ENCODE results near the gene SLC38A7.

SLC38A7 gene

GRCh38 chr16:58656899-58657298, 27.7 kb downstream of the SLC38A7 start:
- H3K4me2 ChIP-seq (ENCODE audit: low read length), result no peak overlapping the region
- H3K4me1 ChIP-seq (ENCODE audit: control insufficient read depth, low read depth, low read length), result no peaks in the 10 kb centered on the region
- H3K27me3 ChIP-seq (ENCODE audit: insufficient read depth, low read length, poor library complexity), result no peaks in the 10 kb centered on the region
- no peak overlapping the region for H3K27ac ChIP-seq (ENCODE audit: low read depth, low read length)
- no peak overlapping the region for H3K56ac ChIP-seq (ENCODE audit: low read length)
- no peak overlapping the region for H3K9ac ChIP-seq (ENCODE audit: low read length)
- no peak overlapping the region for H2BK120ac ChIP-seq (ENCODE audit: low read depth, low read length)
- H3K79me1 ChIP-seq (ENCODE audit: low read length), result no peaks in the 10 kb centered on the region
- no peak overlapping the region for H2AK5ac ChIP-seq (ENCODE audit: low read length)
- no CpG with 5 or more reads among the region's 4 CpGs for WGBS (ENCODE audit: extremely low coverage, insufficient coverage, low lambda C conversion rate)
- no peak overlapping the region for H3K4me3 ChIP-seq (ENCODE audit: low read length)
- no peak overlapping the region for H3K4ac ChIP-seq (ENCODE audit: low read depth, low read length)
- no peak overlapping the region for H4K8ac ChIP-seq (ENCODE audit: low read depth, low read length)
- H3K23ac ChIP-seq (ENCODE audit: low read length), result no peak overlapping the region
- DNase-seq, result no peak
- no peak overlapping the region for H4K5ac ChIP-seq (ENCODE audit: low read length)
- no peaks in the 10 kb centered on the region for H3K36me3 ChIP-seq (ENCODE audit: control insufficient read depth, insufficient read depth, low read length)
- H2BK15ac ChIP-seq (replicated peaks; ENCODE audit: low read depth), result no peak overlapping the region
- no peaks in the 10 kb centered on the region for H3K79me2 ChIP-seq (ENCODE audit: control insufficient read depth, insufficient read depth, low read length)
- no peak overlapping the region for H2BK5ac ChIP-seq (ENCODE audit: low read length)
- H3K18ac ChIP-seq (ENCODE audit: low read length), result no peak overlapping the region

- Histone ChIP-seq H3K79me2 (ENCODE audit: control insufficient read depth, insufficient read depth, low read length) (no peaks in the 10 kb centered on the region), H3K4me3 (ENCODE audit: low read length) (no peak overlapping the region), H3K18ac (ENCODE audit: low read length) (no peak overlapping the region), H3K79me1 (ENCODE audit: low read length) (no peaks in the 10 kb centered on the region), H2BK15ac (replicated peaks; ENCODE audit: low read depth) (no peak overlapping the region), H3K4me2 (ENCODE audit: low read length) (no peak overlapping the region), H3K9ac (ENCODE audit: low read length) (no peak overlapping the region), H4K8ac (ENCODE audit: low read depth, low read length) (no peak overlapping the region), H2AK5ac (ENCODE audit: low read length) (no peak overlapping the region), H3K27me3 (ENCODE audit: insufficient read depth, low read length, poor library complexity) (no peaks in the 10 kb centered on the region), H2BK5ac (ENCODE audit: low read length) (no peak overlapping the region), H3K23ac (ENCODE audit: low read length) (no peak overlapping the region), H3K4ac (ENCODE audit: low read depth, low read length) (no peak overlapping the region), H3K4me1 (ENCODE audit: control insufficient read depth, low read depth, low read length) (no peaks in the 10 kb centered on the region), H3K36me3 (ENCODE audit: control insufficient read depth, insufficient read depth, low read length) (no peaks in the 10 kb centered on the region), H3K27ac (ENCODE audit: low read depth, low read length) (no peak overlapping the region), H3K56ac (ENCODE audit: low read length) (no peak overlapping the region), H4K5ac (ENCODE audit: low read length) (no peak overlapping the region), H2BK120ac (ENCODE audit: low read depth, low read length) (no peak overlapping the region)
- WGBS (ENCODE audit: extremely low coverage, insufficient coverage, low lambda C conversion rate), result no CpG with 5 or more reads among the region's 8 CpGs
- no peak for DNase-seq
These were observed 29.4 kb downstream of the SLC38A7 start for GRCh38 chr16:58655215-58655596.

GRCh38 chr16:58654560-58655214, 29.9 kb downstream of the SLC38A7 start:
- no CpG with 5 or more reads among the region's 7 CpGs for WGBS (ENCODE audit: extremely low coverage, insufficient coverage, low lambda C conversion rate)
- no peak for DNase-seq
- no peak overlapping the region for H3K27ac ChIP-seq (ENCODE audit: low read depth, low read length)

GRCh38 chr16:58652741-58653140, 31.8 kb downstream of the SLC38A7 start:
- no peak overlapping the region for H3K27ac ChIP-seq (ENCODE audit: low read depth, low read length)
- H3K27me3 ChIP-seq (ENCODE audit: insufficient read depth, low read length, poor library complexity), result no peaks in the 10 kb centered on the region
- H3K23ac ChIP-seq (ENCODE audit: low read length), result no peak overlapping the region
- no peak overlapping the region for H2AK5ac ChIP-seq (ENCODE audit: low read length)
- no peaks in the 10 kb centered on the region for H3K4me1 ChIP-seq (ENCODE audit: control insufficient read depth, low read depth, low read length)
- no peak overlapping the region for H2BK15ac ChIP-seq (replicated peaks; ENCODE audit: low read depth)
- no peak overlapping the region for H3K9ac ChIP-seq (ENCODE audit: low read length)
- DNase-seq, result peak; percentile 92
- H3K18ac ChIP-seq (ENCODE audit: low read length), result no peak overlapping the region
- no peak overlapping the region for H3K56ac ChIP-seq (ENCODE audit: low read length)
- no peak overlapping the region for H3K4ac ChIP-seq (ENCODE audit: low read depth, low read length)
- no peak overlapping the region for H3K4me3 ChIP-seq (ENCODE audit: low read length)
- WGBS (ENCODE audit: extremely low coverage, insufficient coverage, low lambda C conversion rate), result no CpG with 5 or more reads among the region's 3 CpGs
- H3K4me2 ChIP-seq (ENCODE audit: low read length), result no peak overlapping the region
- no peaks in the 10 kb centered on the region for H3K36me3 ChIP-seq (ENCODE audit: control insufficient read depth, insufficient read depth, low read length)
- no peak overlapping the region for H2BK120ac ChIP-seq (ENCODE audit: low read depth, low read length)
- H3K79me2 ChIP-seq (ENCODE audit: control insufficient read depth, insufficient read depth, low read length), result no peaks in the 10 kb centered on the region
- no peak overlapping the region for H2BK5ac ChIP-seq (ENCODE audit: low read length)
- H4K8ac ChIP-seq (ENCODE audit: low read depth, low read length), result no peak overlapping the region
- no peaks in the 10 kb centered on the region for H3K79me1 ChIP-seq (ENCODE audit: low read length)
- no peak overlapping the region for H4K5ac ChIP-seq (ENCODE audit: low read length)

More at GRCh38 chr16:58654560-58655214, 29.9 kb downstream of the SLC38A7 start:
- Histone ChIP-seq H3K27me3 (ENCODE audit: insufficient read depth, low read length, poor library complexity) (no peaks in the 10 kb centered on the region), H3K4me3 (ENCODE audit: low read length) (no peak overlapping the region), H2BK5ac (ENCODE audit: low read length) (no peak overlapping the region), H3K4me1 (ENCODE audit: control insufficient read depth, low read depth, low read length) (no peaks in the 10 kb centered on the region), H2AK5ac (ENCODE audit: low read length) (no peak overlapping the region), H3K4me2 (ENCODE audit: low read length) (no peak overlapping the region), H3K79me2 (ENCODE audit: control insufficient read depth, insufficient read depth, low read length) (no peaks in the 10 kb centered on the region), H3K23ac (ENCODE audit: low read length) (no peak overlapping the region), H3K79me1 (ENCODE audit: low read length) (no peaks in the 10 kb centered on the region), H4K5ac (ENCODE audit: low read length) (no peak overlapping the region), H2BK15ac (replicated peaks; ENCODE audit: low read depth) (no peak overlapping the region), H3K18ac (ENCODE audit: low read length) (no peak overlapping the region), H3K4ac (ENCODE audit: low read depth, low read length) (no peak overlapping the region), H3K56ac (ENCODE audit: low read length) (no peak overlapping the region), H3K9ac (ENCODE audit: low read length) (no peak overlapping the region), H4K8ac (ENCODE audit: low read depth, low read length) (no peak overlapping the region), H3K36me3 (ENCODE audit: control insufficient read depth, insufficient read depth, low read length) (no peaks in the 10 kb centered on the region), H2BK120ac (ENCODE audit: low read depth, low read length) (no peak overlapping the region)

- H3K27ac ChIP-seq (ENCODE audit: low read depth, low read length), result no peak overlapping the region
- H4K8ac ChIP-seq (ENCODE audit: low read depth, low read length), result no peak overlapping the region
- WGBS (ENCODE audit: extremely low coverage, insufficient coverage, low lambda C conversion rate), result no CpG with 5 or more reads among the region's 3 CpGs
These were observed 32.6 kb downstream of the SLC38A7 start for GRCh38 chr16:58651965-58652348.

GRCh38 chr16:58649707-58650106, 34.9 kb downstream of the SLC38A7 start:
- Histone ChIP-seq H3K4ac (ENCODE audit: low read depth, low read length) (no peak overlapping the region), H2BK120ac (ENCODE audit: low read depth, low read length) (no peak overlapping the region), H3K36me3 (ENCODE audit: control insufficient read depth, insufficient read depth, low read length) (no peaks in the 10 kb centered on the region), H3K4me2 (ENCODE audit: low read length) (no peak overlapping the region), H2BK15ac (replicated peaks; ENCODE audit: low read depth) (no peak overlapping the region), H3K23ac (ENCODE audit: low read length) (no peak overlapping the region), H3K27me3 (ENCODE audit: insufficient read depth, low read length, poor library complexity) (no peaks in the 10 kb centered on the region), H4K8ac (ENCODE audit: low read depth, low read length) (no peak overlapping the region), H3K79me2 (ENCODE audit: control insufficient read depth, insufficient read depth, low read length) (no peaks in the 10 kb centered on the region), H3K56ac (ENCODE audit: low read length) (no peak overlapping the region), H3K79me1 (ENCODE audit: low read length) (no peaks in the 10 kb centered on the region), H3K18ac (ENCODE audit: low read length) (no peak overlapping the region), H2BK5ac (ENCODE audit: low read length) (no peak overlapping the region), H3K27ac (ENCODE audit: low read depth, low read length) (no peak overlapping the region), H4K5ac (ENCODE audit: low read length) (no peak overlapping the region), H2AK5ac (ENCODE audit: low read length) (no peak overlapping the region), H3K9ac (ENCODE audit: low read length) (no peak overlapping the region), H3K4me3 (ENCODE audit: low read length) (no peak overlapping the region), H3K4me1 (ENCODE audit: control insufficient read depth, low read depth, low read length) (no peaks in the 10 kb centered on the region)
- DNase-seq, result no peak
- no CpG with 5 or more reads among the region's 3 CpGs for WGBS (ENCODE audit: extremely low coverage, insufficient coverage, low lambda C conversion rate)

More at GRCh38 chr16:58651965-58652348, 32.6 kb downstream of the SLC38A7 start:
- Histone ChIP-seq H3K4me2 (ENCODE audit: low read length) (no peak overlapping the region), H3K9ac (ENCODE audit: low read length) (no peak overlapping the region), H2BK5ac (ENCODE audit: low read length) (no peak overlapping the region), H3K4me3 (ENCODE audit: low read length) (no peak overlapping the region), H2AK5ac (ENCODE audit: low read length) (no peak overlapping the region), H3K4ac (ENCODE audit: low read depth, low read length) (no peak overlapping the region), H3K36me3 (ENCODE audit: control insufficient read depth, insufficient read depth, low read length) (no peaks in the 10 kb centered on the region), H3K56ac (ENCODE audit: low read length) (no peak overlapping the region), H3K18ac (ENCODE audit: low read length) (no peak overlapping the region), H3K27me3 (ENCODE audit: insufficient read depth, low read length, poor library complexity) (no peaks in the 10 kb centered on the region), H4K5ac (ENCODE audit: low read length) (no peak overlapping the region), H3K79me2 (ENCODE audit: control insufficient read depth, insufficient read depth, low read length) (no peaks in the 10 kb centered on the region), H3K79me1 (ENCODE audit: low read length) (no peaks in the 10 kb centered on the region), H3K4me1 (ENCODE audit: control insufficient read depth, low read depth, low read length) (no peaks in the 10 kb centered on the region), H3K23ac (ENCODE audit: low read length) (no peak overlapping the region), H2BK15ac (replicated peaks; ENCODE audit: low read depth) (no peak overlapping the region), H2BK120ac (ENCODE audit: low read depth, low read length) (no peak overlapping the region)
- DNase-seq, result no peak
